GM23338 (cell line): ENCODE results near the gene NUP88. TPM values are rescaled to one million over a fixed set of nuclear protein-coding genes. Genes with fewer than 3 reads are reported as not detected.
A peak's percentile ranks its signal among the peaks of the same experiment; 100 is the strongest.

Source experiments
- ATAC-seq: fragments of 200-7000 bp; cut with Tn5 transposase; 3 replicates; pipeline ENCODE4 v1.9.1; 2020
- DNase-seq: peaks from one replicate; pipeline ENCODE4 v3.0.0-alpha.2; 2015; ENCODE audit warnings: low spot score
- H2AFZ ChIP-seq: fragments of 200-600 bp; sonication (generic); 2 replicates; pipeline ENCODE4 v1.8.0; 2016; ENCODE audit warnings: antibody characterized with exemption, mild to moderate bottlenecking, moderate library complexity
- H3F3A ChIP-seq: fragments of 200-600 bp; sonication (generic); replicated peaks from 2 replicates; pipeline ENCODE4 v1.8.0; 2017; ENCODE audit warnings: antibody characterized with exemption, mixed run types, low read depth
- H3K27ac ChIP-seq: fragments of 200-600 bp; sonication (generic); 2 replicates; pipeline ENCODE4 v1.6.1; 2016; ENCODE audit warnings: low read depth
- H3K27me3 ChIP-seq: fragments of 200-600 bp; sonication (generic); 2 replicates; pipeline ENCODE4 v1.8.0; 2016; ENCODE audit warnings: mild to moderate bottlenecking, mixed run types, moderate library complexity; ENCODE audit not compliant: insufficient read depth
- H3K36me3 ChIP-seq: fragments of 200-600 bp; sonication (generic); 2 replicates; pipeline ENCODE4 v1.8.0; 2016; ENCODE audit warnings: mild to moderate bottlenecking; ENCODE audit not compliant: insufficient read depth
- H3K4me1 ChIP-seq: fragments of 200-600 bp; sonication (generic); 2 replicates; pipeline ENCODE4 v1.8.0; 2016; ENCODE audit warnings: mild to moderate bottlenecking, moderate library complexity; ENCODE audit not compliant: insufficient read depth
- H3K4me2 ChIP-seq: fragments of 200-600 bp; sonication (generic); 2 replicates; pipeline ENCODE4 v1.7.1; 2017; ENCODE audit warnings: mixed run types
- H3K4me3 ChIP-seq: fragments of 200-600 bp; sonication (generic); 2 replicates; pipeline ENCODE4 v1.6.1; 2016; ENCODE audit warnings: mixed run types
- H3K79me2 ChIP-seq: fragments of 200-600 bp; sonication (generic); replicated peaks from 2 replicates; pipeline ENCODE4 v1.8.0; 2017; ENCODE audit warnings: mild to moderate bottlenecking; ENCODE audit not compliant: insufficient read depth
- H3K9me2 ChIP-seq: fragments of 200-600 bp; sonication (generic); 2 replicates; pipeline ENCODE4 v1.8.0; 2017; ENCODE audit not compliant: insufficient read depth
- H4K20me1 ChIP-seq: fragments of 200-600 bp; sonication (generic); replicated peaks from 2 replicates; pipeline ENCODE4 v1.8.0; 2017; ENCODE audit warnings: mild to moderate bottlenecking; ENCODE audit not compliant: insufficient read depth
- H3K27ac Mint-ChIP-seq: 2 replicates; pipeline ENCODE4 v1.8.0; 2020; ENCODE audit warnings: inconsistent platforms, mild to moderate bottlenecking, moderate library complexity, mixed read lengths
- H3K27me3 Mint-ChIP-seq: 3 replicates; pipeline ENCODE4 v1.8.0; 2022; ENCODE audit warnings: low read depth, mild to moderate bottlenecking, moderate library complexity, mixed read lengths, inconsistent platforms; ENCODE audit not compliant: insufficient read depth, poor library complexity
- H3K36me3 Mint-ChIP-seq: 3 replicates; pipeline ENCODE4 v1.8.0; 2021; ENCODE audit warnings: low read depth, mild to moderate bottlenecking, inconsistent platforms, moderate library complexity, mixed read lengths
- H3K4me1 Mint-ChIP-seq: 3 replicates; pipeline ENCODE4 v1.8.0; 2020; ENCODE audit warnings: mild to moderate bottlenecking, inconsistent platforms, mixed read lengths
- H3K4me3 Mint-ChIP-seq: 3 replicates; pipeline ENCODE4 v1.8.0; 2021; ENCODE audit warnings: moderate library complexity, mild to moderate bottlenecking, inconsistent platforms, mixed read lengths
- H3K9me3 Mint-ChIP-seq: 3 replicates; pipeline ENCODE4 v1.8.0; 2020; ENCODE audit warnings: moderate library complexity, mild to moderate bottlenecking, inconsistent platforms, mixed read lengths
- CREB1 ChIP-seq: fragments of 250-450 bp; sonication (Bioruptor Pico); IDR thresholded peaks from 2 replicates; pipeline ENCODE4 v1.5.0; 2020; ENCODE audit warnings: low read depth, mild to moderate bottlenecking, moderate library complexity
- EZH2 ChIP-seq: fragments of 200-600 bp; sonication (generic); IDR thresholded peaks from one replicate; pipeline ENCODE4 v1.8.0; 2017; ENCODE audit warnings: antibody characterized with exemption, mild to moderate bottlenecking, low read depth; ENCODE audit not compliant: unreplicated experiment
- EZH2phosphoT487 ChIP-seq: fragments of 200-600 bp; sonication (generic); IDR thresholded peaks from one replicate; pipeline ENCODE4 v1.8.1; 2018; ENCODE audit warnings: antibody characterized with exemption; ENCODE audit not compliant: unreplicated experiment
- JUNB ChIP-seq: IDR thresholded peaks from one replicate; pipeline ENCODE4 v1.6.1; 2016; ENCODE audit warnings: antibody characterized with exemption; ENCODE audit not compliant: unreplicated experiment
- NANOG ChIP-seq: IDR thresholded peaks from 2 replicates; pipeline ENCODE4 v1.6.1; 2016; ENCODE audit warnings: antibody characterized with exemption, borderline replicate concordance
- POLR2AphosphoS5 ChIP-seq: IDR thresholded peaks from 2 replicates; pipeline ENCODE4 v1.6.1; 2016; ENCODE audit warnings: antibody characterized with exemption, low read depth
- STAT1 ChIP-seq: IDR thresholded peaks from one replicate; pipeline ENCODE4 v1.6.1; 2016; ENCODE audit warnings: antibody characterized with exemption; ENCODE audit not compliant: unreplicated experiment
- ZNF114 ChIP-seq: fragments of 250-450 bp; sonication (Bioruptor Pico); IDR thresholded peaks from 2 replicates; pipeline ENCODE4 v1.5.0; 2020; ENCODE audit warnings: mild to moderate bottlenecking, moderate library complexity
- ZNF331 ChIP-seq: fragments of 250-450 bp; sonication (Bioruptor Pico); IDR thresholded peaks from 2 replicates; pipeline ENCODE4 v1.5.0; 2020; ENCODE audit warnings: low read depth, mild to moderate bottlenecking, moderate library complexity
- polyA plus RNA-seq: library from polyadenylated mRNA; unstranded; fragments of >200 nt; fragmentation: Nextera tagmentation; extraction: Ambion mirVana; gene quantifications from 2 replicates; pipeline ENCODE4 v1.2.1, GENCODE V29; 2016
- total RNA-seq: library from RNA; depleted of rRNA; stranded (reverse); fragments of >200 nt; shearing (Covaris generic); gene quantifications from 2 replicates; pipeline ENCODE4 v1.2.3, GENCODE V29; 2014
- TF ChIP-seq, protein P1 (sequence below), 2 experiments: fragments of 200-600 bp in 1 of 2; sonication (generic) in 1 of 2; conservative IDR thresholded peaks; 2 replicates each; pipeline versions ENCODE4 v1.5.1 to v1.6.1; 2016 to 2017; ENCODE audit warnings: antibody characterized with exemption in 2 of 2, low read depth in 2 of 2, mild to moderate bottlenecking in 2 of 2, moderate library complexity in 1 of 2
- TF ChIP-seq, protein P2 (sequence below): IDR thresholded peaks from 2 replicates; pipeline ENCODE4 v1.6.1; 2016; ENCODE audit warnings: antibody characterized with exemption
- TF ChIP-seq, protein P3 (sequence below): fragments of 250-450 bp; sonication (Bioruptor Pico); IDR thresholded peaks from 2 replicates; pipeline ENCODE4 v1.5.0; 2020; ENCODE audit warnings: mild to moderate bottlenecking, moderate library complexity
- TF ChIP-seq, protein P4 (sequence below): IDR thresholded peaks from one replicate; pipeline ENCODE4 v1.6.1; 2018; ENCODE audit warnings: antibody characterized with exemption; ENCODE audit not compliant: unreplicated experiment

Gene NUP88
- total and polyA plus RNA-seq, 2 experiments from 2014 or later = 110 to 172 TPM

DNA sequence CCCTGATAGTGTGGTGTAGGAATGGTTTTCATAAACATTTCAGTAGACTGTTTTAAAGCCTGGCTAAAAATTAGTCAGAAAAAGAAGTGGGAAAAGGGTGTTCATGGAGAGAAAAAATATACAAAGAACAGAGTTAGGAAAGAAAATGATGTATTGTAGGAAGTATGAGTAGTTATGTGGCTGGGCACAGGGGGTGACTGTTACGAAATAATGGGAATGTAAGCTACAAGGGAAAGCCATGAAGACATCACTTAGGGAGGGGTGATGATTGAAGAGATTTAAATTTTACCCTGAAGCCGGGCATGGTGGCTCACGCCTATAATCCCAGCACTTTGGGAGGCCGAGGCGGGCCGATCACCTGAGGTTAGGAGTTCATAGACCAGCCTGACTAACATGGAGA lies 55.3 kb downstream of the NUP88 start:
- Histone ChIP-seq H3K36me3 (peaks cover 3% of the 10 kb centered on the region; the same call in 1 of the 2 replicates), H3K4me3 (no peak overlapping the region), H3K79me2 (0 out of 2 replicates have a peak, but pooled peaks cover 11% of the 10 kb centered on the region), H4K20me1 (peaks cover 3% of the 10 kb centered on the region; the same call in 1 of the 2 replicates), H3K27me3 (no peaks in the 10 kb centered on the region), H3K4me2 (no peak overlapping the region), H3K27ac (no peak overlapping the region), H3F3A (no peaks in the 10 kb centered on the region), H2AFZ (no peak overlapping the region), H3K9me2 (no peaks in the 10 kb centered on the region), H3K4me1 (peaks cover 17% of the 10 kb centered on the region; the same call in 1 of the 2 replicates)
- TF ChIP-seq EZH2phosphoT487 (no peak), NANOG (no peak), CREB1 (no peak), STAT1 (no peak), JUNB (no peak), ZNF331 (CRISPR knock-in tag) (no peak), EZH2 (no peak), POLR2AphosphoS5 (no peak), ZNF114 (CRISPR knock-in tag) (no peak)
- TF ChIP-seq, protein P1, sequence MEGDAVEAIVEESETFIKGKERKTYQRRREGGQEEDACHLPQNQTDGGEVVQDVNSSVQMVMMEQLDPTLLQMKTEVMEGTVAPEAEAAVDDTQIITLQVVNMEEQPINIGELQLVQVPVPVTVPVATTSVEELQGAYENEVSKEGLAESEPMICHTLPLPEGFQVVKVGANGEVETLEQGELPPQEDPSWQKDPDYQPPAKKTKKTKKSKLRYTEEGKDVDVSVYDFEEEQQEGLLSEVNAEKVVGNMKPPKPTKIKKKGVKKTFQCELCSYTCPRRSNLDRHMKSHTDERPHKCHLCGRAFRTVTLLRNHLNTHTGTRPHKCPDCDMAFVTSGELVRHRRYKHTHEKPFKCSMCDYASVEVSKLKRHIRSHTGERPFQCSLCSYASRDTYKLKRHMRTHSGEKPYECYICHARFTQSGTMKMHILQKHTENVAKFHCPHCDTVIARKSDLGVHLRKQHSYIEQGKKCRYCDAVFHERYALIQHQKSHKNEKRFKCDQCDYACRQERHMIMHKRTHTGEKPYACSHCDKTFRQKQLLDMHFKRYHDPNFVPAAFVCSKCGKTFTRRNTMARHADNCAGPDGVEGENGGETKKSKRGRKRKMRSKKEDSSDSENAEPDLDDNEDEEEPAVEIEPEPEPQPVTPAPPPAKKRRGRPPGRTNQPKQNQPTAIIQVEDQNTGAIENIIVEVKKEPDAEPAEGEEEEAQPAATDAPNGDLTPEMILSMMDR (conservative IDR thresholded peaks at IDR 0.05; ENCODE audit: low read depth in 2 of 2) = no peak
- TF ChIP-seq, protein P2, sequence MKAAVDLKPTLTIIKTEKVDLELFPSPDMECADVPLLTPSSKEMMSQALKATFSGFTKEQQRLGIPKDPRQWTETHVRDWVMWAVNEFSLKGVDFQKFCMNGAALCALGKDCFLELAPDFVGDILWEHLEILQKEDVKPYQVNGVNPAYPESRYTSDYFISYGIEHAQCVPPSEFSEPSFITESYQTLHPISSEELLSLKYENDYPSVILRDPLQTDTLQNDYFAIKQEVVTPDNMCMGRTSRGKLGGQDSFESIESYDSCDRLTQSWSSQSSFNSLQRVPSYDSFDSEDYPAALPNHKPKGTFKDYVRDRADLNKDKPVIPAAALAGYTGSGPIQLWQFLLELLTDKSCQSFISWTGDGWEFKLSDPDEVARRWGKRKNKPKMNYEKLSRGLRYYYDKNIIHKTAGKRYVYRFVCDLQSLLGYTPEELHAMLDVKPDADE = no peak
- TF ChIP-seq, protein P3, sequence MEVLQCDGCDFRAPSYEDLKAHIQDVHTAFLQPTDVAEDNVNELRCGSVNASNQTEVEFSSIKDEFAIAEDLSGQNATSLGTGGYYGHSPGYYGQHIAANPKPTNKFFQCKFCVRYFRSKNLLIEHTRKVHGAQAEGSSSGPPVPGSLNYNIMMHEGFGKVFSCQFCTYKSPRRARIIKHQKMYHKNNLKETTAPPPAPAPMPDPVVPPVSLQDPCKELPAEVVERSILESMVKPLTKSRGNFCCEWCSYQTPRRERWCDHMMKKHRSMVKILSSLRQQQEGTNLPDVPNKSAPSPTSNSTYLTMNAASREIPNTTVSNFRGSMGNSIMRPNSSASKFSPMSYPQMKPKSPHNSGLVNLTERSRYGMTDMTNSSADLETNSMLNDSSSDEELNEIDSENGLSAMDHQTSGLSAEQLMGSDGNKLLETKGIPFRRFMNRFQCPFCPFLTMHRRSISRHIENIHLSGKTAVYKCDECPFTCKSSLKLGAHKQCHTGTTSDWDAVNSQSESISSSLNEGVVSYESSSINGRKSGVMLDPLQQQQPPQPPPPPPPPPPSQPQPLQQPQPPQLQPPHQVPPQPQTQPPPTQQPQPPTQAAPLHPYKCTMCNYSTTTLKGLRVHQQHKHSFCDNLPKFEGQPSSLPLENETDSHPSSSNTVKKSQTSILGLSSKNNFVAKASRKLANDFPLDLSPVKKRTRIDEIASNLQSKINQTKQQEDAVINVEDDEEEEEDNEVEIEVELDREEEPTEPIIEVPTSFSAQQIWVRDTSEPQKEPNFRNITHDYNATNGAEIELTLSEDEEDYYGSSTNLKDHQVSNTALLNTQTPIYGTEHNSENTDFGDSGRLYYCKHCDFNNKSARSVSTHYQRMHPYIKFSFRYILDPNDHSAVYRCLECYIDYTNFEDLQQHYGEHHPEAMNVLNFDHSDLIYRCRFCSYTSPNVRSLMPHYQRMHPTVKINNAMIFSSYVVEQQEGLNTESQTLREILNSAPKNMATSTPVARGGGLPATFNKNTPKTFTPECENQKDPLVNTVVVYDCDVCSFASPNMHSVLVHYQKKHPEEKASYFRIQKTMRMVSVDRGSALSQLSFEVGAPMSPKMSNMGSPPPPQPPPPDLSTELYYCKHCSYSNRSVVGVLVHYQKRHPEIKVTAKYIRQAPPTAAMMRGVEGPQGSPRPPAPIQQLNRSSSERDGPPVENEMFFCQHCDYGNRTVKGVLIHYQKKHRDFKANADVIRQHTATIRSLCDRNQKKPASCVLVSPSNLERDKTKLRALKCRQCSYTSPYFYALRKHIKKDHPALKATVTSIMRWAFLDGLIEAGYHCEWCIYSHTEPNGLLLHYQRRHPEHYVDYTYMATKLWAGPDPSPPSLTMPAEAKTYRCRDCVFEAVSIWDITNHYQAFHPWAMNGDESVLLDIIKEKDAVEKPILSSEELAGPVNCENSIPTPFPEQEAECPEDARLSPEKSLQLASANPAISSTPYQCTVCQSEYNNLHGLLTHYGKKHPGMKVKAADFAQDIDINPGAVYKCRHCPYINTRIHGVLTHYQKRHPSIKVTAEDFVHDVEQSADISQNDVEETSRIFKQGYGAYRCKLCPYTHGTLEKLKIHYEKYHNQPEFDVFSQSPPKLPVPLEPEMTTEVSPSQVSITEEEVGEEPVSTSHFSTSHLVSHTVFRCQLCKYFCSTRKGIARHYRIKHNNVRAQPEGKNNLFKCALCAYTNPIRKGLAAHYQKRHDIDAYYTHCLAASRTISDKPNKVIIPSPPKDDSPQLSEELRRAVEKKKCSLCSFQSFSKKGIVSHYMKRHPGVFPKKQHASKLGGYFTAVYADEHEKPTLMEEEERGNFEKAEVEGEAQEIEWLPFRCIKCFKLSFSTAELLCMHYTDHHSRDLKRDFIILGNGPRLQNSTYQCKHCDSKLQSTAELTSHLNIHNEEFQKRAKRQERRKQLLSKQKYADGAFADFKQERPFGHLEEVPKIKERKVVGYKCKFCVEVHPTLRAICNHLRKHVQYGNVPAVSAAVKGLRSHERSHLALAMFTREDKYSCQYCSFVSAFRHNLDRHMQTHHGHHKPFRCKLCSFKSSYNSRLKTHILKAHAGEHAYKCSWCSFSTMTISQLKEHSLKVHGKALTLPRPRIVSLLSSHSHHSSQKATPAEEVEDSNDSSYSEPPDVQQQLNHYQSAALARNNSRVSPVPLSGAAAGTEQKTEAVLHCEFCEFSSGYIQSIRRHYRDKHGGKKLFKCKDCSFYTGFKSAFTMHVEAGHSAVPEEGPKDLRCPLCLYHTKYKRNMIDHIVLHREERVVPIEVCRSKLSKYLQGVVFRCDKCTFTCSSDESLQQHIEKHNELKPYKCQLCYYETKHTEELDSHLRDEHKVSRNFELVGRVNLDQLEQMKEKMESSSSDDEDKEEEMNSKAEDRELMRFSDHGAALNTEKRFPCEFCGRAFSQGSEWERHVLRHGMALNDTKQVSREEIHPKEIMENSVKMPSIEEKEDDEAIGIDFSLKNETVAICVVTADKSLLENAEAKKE (CRISPR knock-in tag) = no peak
- TF ChIP-seq, protein P4, sequence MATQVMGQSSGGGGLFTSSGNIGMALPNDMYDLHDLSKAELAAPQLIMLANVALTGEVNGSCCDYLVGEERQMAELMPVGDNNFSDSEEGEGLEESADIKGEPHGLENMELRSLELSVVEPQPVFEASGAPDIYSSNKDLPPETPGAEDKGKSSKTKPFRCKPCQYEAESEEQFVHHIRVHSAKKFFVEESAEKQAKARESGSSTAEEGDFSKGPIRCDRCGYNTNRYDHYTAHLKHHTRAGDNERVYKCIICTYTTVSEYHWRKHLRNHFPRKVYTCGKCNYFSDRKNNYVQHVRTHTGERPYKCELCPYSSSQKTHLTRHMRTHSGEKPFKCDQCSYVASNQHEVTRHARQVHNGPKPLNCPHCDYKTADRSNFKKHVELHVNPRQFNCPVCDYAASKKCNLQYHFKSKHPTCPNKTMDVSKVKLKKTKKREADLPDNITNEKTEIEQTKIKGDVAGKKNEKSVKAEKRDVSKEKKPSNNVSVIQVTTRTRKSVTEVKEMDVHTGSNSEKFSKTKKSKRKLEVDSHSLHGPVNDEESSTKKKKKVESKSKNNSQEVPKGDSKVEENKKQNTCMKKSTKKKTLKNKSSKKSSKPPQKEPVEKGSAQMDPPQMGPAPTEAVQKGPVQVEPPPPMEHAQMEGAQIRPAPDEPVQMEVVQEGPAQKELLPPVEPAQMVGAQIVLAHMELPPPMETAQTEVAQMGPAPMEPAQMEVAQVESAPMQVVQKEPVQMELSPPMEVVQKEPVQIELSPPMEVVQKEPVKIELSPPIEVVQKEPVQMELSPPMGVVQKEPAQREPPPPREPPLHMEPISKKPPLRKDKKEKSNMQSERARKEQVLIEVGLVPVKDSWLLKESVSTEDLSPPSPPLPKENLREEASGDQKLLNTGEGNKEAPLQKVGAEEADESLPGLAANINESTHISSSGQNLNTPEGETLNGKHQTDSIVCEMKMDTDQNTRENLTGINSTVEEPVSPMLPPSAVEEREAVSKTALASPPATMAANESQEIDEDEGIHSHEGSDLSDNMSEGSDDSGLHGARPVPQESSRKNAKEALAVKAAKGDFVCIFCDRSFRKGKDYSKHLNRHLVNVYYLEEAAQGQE = no peak
- ATAC-seq (no peak), DNase-seq (no peak)
- H3K4me3 Mint-ChIP-seq = no peak overlapping the region
- peak overlapping the region; percentile 14; the same call in 1 of the 2 replicates for H3K27ac Mint-ChIP-seq
- peaks cover 2% of the 10 kb centered on the region for H3K27me3 Mint-ChIP-seq
- H3K4me1 Mint-ChIP-seq = peaks cover 22% of the 10 kb centered on the region
- no peaks in the 10 kb centered on the region for H3K9me3 Mint-ChIP-seq
- H3K36me3 Mint-ChIP-seq = peaks cover 39% of the 10 kb centered on the region
